Stimulated activated CD8-positive, alpha-beta memory T cell treated with anti-CD3 and anti-CD28 coated beads, Interleukin-2, amount 100 ng/mL, for 48 hours (primary cell): ENCODE results near the gene DDX56.

Experiments used
- DNase-seq, 2 donors: peaks; one replicate each; pipeline ENCODE4 v3.0.0-alpha.2; 2020; ENCODE audit warnings: low read depth in 2 of 2

Gene DDX56

GRCh38 chr7:44595934-44596635 lies 22.4 kb upstream of the DDX56 start:
- DNase-seq = no peak

- DNase-seq = no peak
These were observed 17.2 kb upstream of the DDX56 start for GRCh38 chr7:44590910-44591309.

DNA sequence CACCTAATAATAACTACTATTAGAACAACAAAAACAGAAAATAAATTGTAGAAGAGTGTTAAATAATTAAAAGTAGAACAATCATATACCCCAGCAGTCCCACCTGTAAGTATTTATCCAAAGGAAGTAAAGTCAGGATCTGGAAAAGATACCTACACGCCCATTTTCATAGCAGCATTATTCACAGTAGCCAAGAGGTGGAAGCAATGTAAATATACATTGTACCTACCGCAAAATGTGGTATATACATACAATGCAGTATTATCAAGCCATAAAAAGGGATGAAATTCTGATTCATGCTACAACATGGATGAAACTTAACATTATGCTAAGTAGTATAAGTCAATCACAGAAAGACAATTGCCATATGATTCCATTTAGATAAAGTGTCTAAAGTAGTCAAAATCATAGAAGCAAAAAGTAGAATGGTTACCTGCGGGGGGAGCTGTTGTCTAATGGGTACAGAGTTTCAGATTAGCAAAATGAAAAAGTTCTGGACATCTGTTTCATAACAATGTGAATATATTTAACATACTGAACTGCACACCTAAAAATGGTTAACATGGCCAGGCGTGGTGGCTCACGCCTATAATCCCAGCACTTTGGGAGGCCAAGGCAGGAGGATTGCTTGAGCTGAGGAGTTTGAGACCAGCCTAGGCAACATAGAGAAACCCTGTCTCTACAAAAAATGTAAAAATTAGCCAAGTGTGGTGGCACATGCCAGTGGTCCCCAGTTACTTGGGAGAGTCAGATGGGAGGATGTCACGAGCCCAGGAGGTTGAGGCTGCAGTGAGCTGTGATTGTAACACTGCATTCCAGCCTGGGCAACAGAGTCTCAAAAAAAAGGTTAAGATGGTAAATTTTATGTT lies 14.4 kb upstream of the DDX56 start:
- DNase-seq = no peak

DNA sequence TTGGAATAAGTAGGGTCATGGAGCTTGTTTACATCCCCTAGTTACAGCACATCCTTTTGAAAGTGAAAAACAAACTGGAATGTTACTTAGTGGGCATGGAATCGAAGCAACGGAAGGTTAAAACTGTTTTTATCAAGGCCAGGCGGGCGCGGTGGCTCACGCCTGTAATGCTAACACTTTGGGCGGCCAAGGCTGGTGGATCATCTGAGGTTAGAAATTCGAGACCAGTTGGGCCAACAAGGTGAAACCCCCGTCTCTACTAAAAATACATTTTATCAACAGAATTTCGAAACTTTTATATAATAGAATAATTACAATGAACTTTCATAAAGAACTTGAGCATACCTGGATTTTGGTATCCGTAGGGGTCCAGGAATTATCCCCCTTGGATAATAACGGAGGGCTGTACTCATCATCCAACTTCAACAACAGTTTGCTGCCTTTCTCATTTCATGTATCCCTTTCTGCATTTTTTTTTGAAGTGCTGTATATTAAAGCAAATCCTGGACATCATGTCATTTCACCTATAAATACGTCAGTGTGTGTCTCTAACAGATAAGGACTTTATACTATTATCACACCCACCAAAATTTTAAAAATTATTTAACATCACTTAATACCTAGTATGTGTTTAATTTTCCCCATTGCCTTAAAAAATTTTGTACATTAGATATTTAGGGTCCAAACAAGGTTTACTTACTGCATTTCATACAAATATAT lies 9.6 kb upstream of the DDX56 start:
- DNase-seq = no peak

- DNase-seq = peak; percentile 100
These were observed 8.3 kb upstream of the DDX56 start, which contains the start of gene TMED4 for GRCh38 chr7:44581879-44582603. TMED4 (minus strand) TSS chr7:44582231; CDS start chr7:44582206, 25 bp downstream.

DNA sequence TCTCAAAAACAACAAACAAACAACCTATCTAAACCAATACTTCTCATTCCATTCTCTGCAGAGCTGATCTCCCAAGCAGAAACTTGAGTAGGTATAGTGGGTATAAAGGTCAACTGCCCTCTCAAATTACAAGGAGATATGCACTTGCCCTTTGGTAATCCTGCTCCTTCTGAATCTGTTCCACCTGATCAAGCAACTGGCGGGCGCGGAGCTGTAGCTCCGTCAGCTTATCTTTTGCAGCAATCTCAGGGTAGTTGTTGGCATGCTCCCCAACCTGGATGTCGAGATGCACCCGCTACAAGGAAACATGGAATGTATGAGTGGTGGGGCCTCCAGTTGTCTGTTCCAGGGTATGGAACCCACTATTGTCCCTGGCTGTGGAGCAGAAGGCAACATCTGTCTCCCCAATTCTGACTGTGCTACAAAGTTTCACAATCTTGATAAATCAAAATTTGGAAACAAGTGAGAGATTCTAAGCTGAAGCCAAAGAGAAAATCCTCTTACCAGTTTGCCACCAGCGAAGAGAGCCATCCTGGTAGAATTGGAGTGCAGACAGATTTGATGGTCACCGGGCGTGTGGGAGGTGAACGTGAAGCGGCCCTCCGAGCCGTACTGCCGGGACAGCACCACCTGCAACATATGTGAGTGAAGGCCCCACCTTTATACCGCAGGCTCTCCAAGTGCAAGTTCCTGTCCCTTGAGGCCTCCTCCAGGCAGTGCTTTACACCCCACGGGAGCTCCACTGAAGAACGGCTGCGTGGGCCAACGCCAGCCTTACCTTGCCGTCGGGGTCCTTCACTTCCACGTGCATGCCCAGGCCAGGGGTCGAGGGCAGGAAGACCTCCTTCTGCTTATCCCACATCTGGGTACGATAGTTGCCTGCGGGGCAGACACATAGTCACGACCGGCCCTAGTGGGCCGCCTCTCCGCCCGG lies 7.5 kb upstream of the DDX56 start:
- peak; percentile 22 to 23 for DNase-seq

DNA sequence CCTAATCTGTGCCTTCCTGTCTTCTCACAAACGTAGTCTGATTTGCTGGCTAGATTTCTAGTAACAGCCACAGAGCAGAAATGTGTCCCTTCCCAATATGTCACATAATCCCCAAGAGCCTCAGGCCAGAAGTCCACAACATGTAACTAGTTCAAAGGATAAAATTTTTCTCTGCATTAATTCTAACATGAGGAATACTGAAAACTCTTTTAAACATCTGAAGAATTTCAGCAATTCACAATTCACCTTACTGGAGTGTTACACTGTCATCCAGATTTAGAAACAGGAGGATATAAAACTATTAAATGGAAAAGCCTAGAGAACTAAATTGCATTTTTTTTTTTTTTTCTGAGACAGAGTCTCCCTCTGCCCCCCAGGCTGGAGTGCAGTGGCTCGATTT lies 2.5 kb upstream of the DDX56 start:
- no peak for DNase-seq

- no peak for DNase-seq
These were observed 1.3 kb upstream of the DDX56 start for GRCh38 chr7:44575054-44575453.

- no peak for DNase-seq
These were observed 672 bp upstream of the DDX56 start for GRCh38 chr7:44574287-44574872.

- DNase-seq = no peak
These were observed 937 bp downstream of the DDX56 start for GRCh38 chr7:44572771-44573170.

DNA sequence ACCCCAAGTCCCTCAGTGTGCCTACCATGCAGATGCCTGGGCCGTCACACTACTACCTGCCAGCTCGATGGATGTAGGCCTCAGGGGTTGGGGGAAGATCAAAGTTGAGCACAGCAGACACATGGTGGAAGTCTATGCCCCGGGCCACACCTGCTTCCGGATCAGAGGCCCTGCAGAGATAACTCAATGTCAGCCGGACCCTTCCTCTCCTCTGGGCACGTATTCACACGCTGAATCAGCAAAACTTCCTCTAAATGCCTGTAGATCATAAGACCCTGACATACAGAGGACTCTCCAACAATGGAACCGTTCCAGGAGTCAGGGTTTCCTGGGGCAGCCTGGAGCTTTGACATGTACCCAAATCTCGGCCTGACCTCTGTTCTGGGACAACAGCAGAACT lies 3.7 kb downstream of the DDX56 start:
- DNase-seq = no peak

GRCh38 chr7:44568771-44569560 lies 4.7 kb downstream of the DDX56 start:
- no peak for DNase-seq

GRCh38 chr7:44567884-44568283 lies 5.8 kb downstream of the DDX56 start:
- no peak for DNase-seq

DNA sequence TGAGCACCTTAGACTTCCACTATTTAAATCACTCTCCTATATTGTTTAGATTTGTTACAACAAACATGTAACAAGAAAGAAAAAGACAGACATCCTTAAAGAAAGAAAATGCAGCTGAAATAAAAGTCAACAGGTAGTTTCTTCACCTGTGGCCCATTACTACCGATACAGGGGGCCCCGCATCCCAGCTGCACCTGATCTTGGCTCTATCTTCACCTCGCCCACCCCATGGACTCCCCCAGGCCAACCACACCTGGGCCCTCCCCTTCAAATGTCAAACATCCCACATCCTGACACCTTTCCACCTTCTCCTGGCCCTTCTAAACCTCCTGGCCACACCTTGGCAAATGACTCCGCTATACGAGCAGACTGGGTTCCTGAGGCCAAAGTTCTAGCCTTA lies 7.0 kb downstream of the DDX56 start:
- no peak for DNase-seq

- no peak for DNase-seq
These were observed 7.7 kb downstream of the DDX56 start for GRCh38 chr7:44565795-44566559.

DNA sequence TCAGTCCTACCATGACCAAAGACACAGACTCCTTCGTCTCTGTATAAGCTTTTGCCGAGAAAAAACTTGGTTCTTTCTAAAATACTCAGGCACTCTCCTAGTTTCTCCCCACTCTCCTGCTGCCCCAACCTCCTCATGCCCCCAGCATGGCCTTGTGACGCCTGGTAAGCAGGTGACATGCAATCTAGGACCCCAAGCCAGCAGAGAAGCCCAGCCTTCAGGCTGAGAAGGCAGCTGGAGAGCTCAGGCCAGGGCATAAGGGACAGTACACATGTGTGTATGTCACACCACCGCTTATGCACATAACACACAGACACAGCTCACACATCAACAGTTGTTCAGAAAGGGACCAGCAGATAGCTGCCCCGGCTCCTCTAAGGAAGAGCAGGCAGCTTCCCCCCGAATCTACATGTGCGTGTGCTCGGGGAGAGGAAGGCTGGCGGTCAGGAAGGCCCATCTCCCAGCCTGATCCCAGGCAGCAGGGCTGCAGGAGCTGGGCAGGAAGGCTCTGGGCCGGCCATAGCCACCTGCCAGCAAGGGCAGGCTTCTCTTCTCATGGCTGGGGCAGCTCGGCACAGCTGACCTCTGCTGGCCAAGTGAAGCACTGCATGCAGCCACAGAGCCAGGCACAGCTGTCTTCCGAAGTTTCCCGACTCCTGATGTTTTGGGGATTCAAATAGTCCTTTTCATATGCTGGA lies 8.5 kb downstream of the DDX56 start:
- peak; percentile 45 to 48 for DNase-seq

- DNase-seq = no peak
These were observed 9.1 kb downstream of the DDX56 start for GRCh38 chr7:44564606-44565005.

DNA sequence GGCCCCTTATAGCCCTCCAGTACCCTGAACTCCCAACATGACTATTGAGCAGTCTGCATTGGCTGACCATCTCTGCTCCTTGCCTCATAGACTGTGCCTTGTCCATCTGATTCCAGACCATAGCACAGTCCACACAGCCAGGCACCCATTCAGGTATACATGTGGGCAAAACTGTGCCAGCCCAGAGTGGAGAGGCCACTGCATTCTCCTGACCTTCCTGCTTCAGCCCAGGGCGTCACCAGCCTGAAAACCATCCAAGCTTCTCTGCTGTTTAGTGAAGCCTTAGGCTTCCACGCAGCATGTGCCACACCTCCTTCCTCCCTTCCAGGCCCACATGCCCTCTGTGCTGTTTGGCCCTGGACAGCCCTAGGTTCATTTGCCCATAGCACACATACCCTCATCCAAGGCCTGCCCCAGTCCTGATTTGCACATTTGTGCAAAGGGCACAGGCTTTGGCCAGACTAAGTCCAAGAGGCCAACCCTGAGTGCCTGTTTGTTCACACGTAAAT lies 10.5 kb downstream of the DDX56 start:
- DNase-seq = no peak
